ENCODE results near the gene PDCD2.

Gene PDCD2

GRCh38 chr6:170561555-170561954 is 22.9 kb downstream of the PDCD2 start:
- no peak for TF ChIP-seq CTCF (conservative IDR thresholded peaks at IDR 0.05; ENCODE audit: low read depth, low read length)
- no peak overlapping the region for H3K4me3 ChIP-seq (ENCODE audit: low read length)
- DNase-seq (ENCODE audit: low read depth) = no peak

- DNase-seq (ENCODE audit: low read depth) = no peak
- no peak for TF ChIP-seq CTCF (conservative IDR thresholded peaks at IDR 0.05; ENCODE audit: low read depth, low read length)
- H3K4me3 ChIP-seq (ENCODE audit: low read length) = peak overlapping the region; percentile 84
Measured at GRCh38 chr6:170555305-170555704, 29.1 kb downstream of the PDCD2 start.

GRCh38 chr6:170554796-170555137 is 29.7 kb downstream of the PDCD2 start:
- DNase-seq (ENCODE audit: low read depth) = no peak
- H3K4me3 ChIP-seq (ENCODE audit: low read length) = peak overlapping the region; percentile 84
- TF ChIP-seq CTCF (conservative IDR thresholded peaks at IDR 0.05; ENCODE audit: low read depth, low read length) = no peak

GRCh38 chr6:170554013-170554795 is 30.2 kb downstream of the PDCD2 start, which contains the start of gene TBP:
Gene TBP, plus strand, starts transcription at chr6:170554369. Its CDS starts 2,661 bp downstream, at chr6:170557030.
- peak within 1 kb of the TSS; percentile 84 for H3K4me3 ChIP-seq (ENCODE audit: low read length)
- TF ChIP-seq CTCF (conservative IDR thresholded peaks at IDR 0.05; ENCODE audit: low read depth, low read length) = no peak
- DNase-seq (ENCODE audit: low read depth) = peak; percentile 97

- TF ChIP-seq CTCF (conservative IDR thresholded peaks at IDR 0.05; ENCODE audit: low read depth, low read length) = no peak
- H3K4me3 ChIP-seq (ENCODE audit: low read length) = peak overlapping the region; percentile 84
- DNase-seq (ENCODE audit: low read depth) = no peak
Measured at GRCh38 chr6:170553534-170554012, 30.9 kb downstream of the PDCD2 start.

GRCh38 chr6:170552765-170553533 is 31.5 kb downstream of the PDCD2 start, which contains the start of gene PSMB1:
Gene PSMB1, minus strand, starts transcription at chr6:170553307. Its CDS starts 65 bp downstream, at chr6:170553242.
- peak within 1 kb of the TSS; percentile 84 for H3K4me3 ChIP-seq (ENCODE audit: low read length)
- TF ChIP-seq CTCF (conservative IDR thresholded peaks at IDR 0.05; ENCODE audit: low read depth, low read length) = no peak
- DNase-seq (ENCODE audit: low read depth) = peak; percentile 71

Measured in retinal pigment epithelial cell (primary cell).